ENCODE data around the gene KCTD3.

GRCh38 chr1:215661033-215661432 is 93.9 kb downstream of the KCTD3 start:
- TF ChIP-seq POLR2AphosphoS5 (IDR thresholded peaks at IDR 0.05) (no peak), CTCF (IDR thresholded peaks at IDR 0.05) (no peak), POLR2A (IDR thresholded peaks at IDR 0.05) (no peak)
